K562 (cell line): ENCODE results near the gene RNPEP. TPM values are rescaled to one million over a fixed set of nuclear protein-coding genes. Genes with fewer than 3 reads are reported as not detected.

Experiments used
- ARID3A ChIP-seq: IDR thresholded peaks from 2 replicates; pipeline ENCODE4 v1.6.1; 2012; ENCODE audit warnings: low read depth, low read length, improper control_type of control experiment, borderline replicate concordance
- C11orf30 ChIP-seq: fragments of 450-650 bp; IDR thresholded peaks from 2 replicates; pipeline ENCODE4 v1.6.1; 2016; ENCODE audit warnings: low read depth, mild to moderate bottlenecking
- CAMTA2 ChIP-seq: fragments of 250-450 bp; sonication (Bioruptor Pico); conservative IDR thresholded peaks from 2 replicates; pipeline ENCODE4 v1.5.1; 2022
- ESRRB ChIP-seq: fragments of 250-450 bp; sonication (Bioruptor Pico); IDR thresholded peaks from 2 replicates; pipeline ENCODE4 v1.5.0; 2020; ENCODE audit warnings: mild to moderate bottlenecking, moderate library complexity, borderline replicate concordance
- GTF3C2 ChIP-seq: IDR thresholded peaks from 3 replicates; pipeline ENCODE4 v1.6.1; 2011; ENCODE audit warnings: borderline replicate concordance, mild to moderate bottlenecking, moderate library complexity; ENCODE audit not compliant: insufficient read length; ENCODE audit errors: extremely low read depth
- HLTF ChIP-seq: fragments of 450-650 bp; IDR thresholded peaks from 2 replicates; pipeline ENCODE4 v1.6.1; 2016
- KAT8 ChIP-seq: fragments of 450-650 bp; IDR thresholded peaks from 2 replicates; pipeline ENCODE4 v1.6.1; 2016; ENCODE audit warnings: low read depth, mild to moderate bottlenecking
- KLF16 ChIP-seq: IDR thresholded peaks from 2 replicates; pipeline ENCODE4 v1.6.1; 2016; ENCODE audit warnings: antibody characterized with exemption
- MIER1 ChIP-seq: fragments of 450-650 bp; IDR thresholded peaks from 2 replicates; pipeline ENCODE4 v1.6.1; 2016; ENCODE audit warnings: antibody characterized with exemption, mild to moderate bottlenecking, low read depth
- MTA3 ChIP-seq: fragments of 450-650 bp; formaldehyde crosslinking; IDR thresholded peaks from 2 replicates; pipeline ENCODE4 v1.6.1; 2017; ENCODE audit warnings: mild to moderate bottlenecking, borderline replicate concordance
- POLR2G ChIP-seq: fragments of 200-400 bp; formaldehyde crosslinking; IDR thresholded peaks from 2 replicates; pipeline ENCODE4 v1.6.1; 2017; ENCODE audit warnings: low read depth, mild to moderate bottlenecking, antibody characterized with exemption, low read length, moderate library complexity
- RBM14 ChIP-seq: fragments of 200-400 bp; formaldehyde crosslinking; IDR thresholded peaks from 2 replicates; pipeline ENCODE4 v1.6.1; 2018; ENCODE audit warnings: low read depth, mild to moderate bottlenecking, low read length, moderate library complexity, borderline replicate concordance; ENCODE audit not compliant: insufficient read depth
- RFX1 ChIP-seq: fragments of 450-650 bp; IDR thresholded peaks from 2 replicates; pipeline ENCODE4 v1.6.1; 2016; ENCODE audit warnings: mild to moderate bottlenecking, moderate library complexity
- SRSF7 ChIP-seq: fragments of 200-400 bp; formaldehyde crosslinking; optimal IDR thresholded peaks from 2 replicates; pipeline ENCODE3; 2017; ENCODE audit warnings: mild to moderate bottlenecking, low read depth, low read length
- TBP ChIP-seq: optimal IDR thresholded peaks from 2 replicates; pipeline ENCODE3; 2011; ENCODE audit warnings: low read depth, low read length, improper control_type of control experiment
- TRIM24 ChIP-seq, 2 experiments: fragments of 450-650 bp; IDR thresholded peaks; 2 replicates each; pipeline ENCODE4 v1.6.1; 2016
- polyA plus RNA-seq, 8 experiments: library from polyadenylated mRNA; depleted of rRNA in 4 of 8; stranded (reverse) in 5 of 8; unstranded in 3 of 8; fragments of >200 nt; fragmentation: Nextera tagmentation in 2 of 8; fragmentation: Illumina TruSeq in 1 of 8; extraction: Ambion mirVana in 2 of 8; extraction: Trizol in 1 of 8; gene quantifications; 2 replicates each; pipeline versions ENCODE4 v1.2.1 to v1.2.3, GENCODE V29; 2011 to 2014; ENCODE audit warnings: inconsistent platforms in 1 of 8, missing spikeins in 1 of 8
- total RNA-seq, 7 experiments: library from RNA; depleted of rRNA in 6 of 7; stranded (reverse); fragments of >200 nt in 6 of 7; fragmentation: Illumina TruSeq in 2 of 7; extraction: Trizol in 2 of 7; gene quantifications; 2 replicates each; pipeline versions ENCODE4 v1.2.1 to v1.2.3, GENCODE V29; 2011 to 2021; ENCODE audit warnings: low replicate concordance in 1 of 7
- TF ChIP-seq, protein P1 (sequence below): fragments of 250-450 bp; sonication (Bioruptor Pico); IDR thresholded peaks from 2 replicates; pipeline ENCODE4 v1.6.1; 2021; ENCODE audit warnings: mild to moderate bottlenecking
- TF ChIP-seq, protein P2 (sequence below): sonication (generic); formaldehyde crosslinking; IDR thresholded peaks from 2 replicates; pipeline ENCODE4 v1.8.0; 2022; ENCODE audit warnings: mild to moderate bottlenecking, low read depth, missing genetic modification reagents
- TF ChIP-seq, protein P3 (sequence below), 2 experiments: fragments of 450-650 bp; conservative IDR thresholded peaks; 2 replicates each; pipeline ENCODE4 v1.6.1; 2017; ENCODE audit warnings: mild to moderate bottlenecking in 2 of 2, moderate library complexity in 2 of 2

The RNPEP gene
- total and polyA plus RNA-seq, 9 of the 15 experiments (the other 6 are each of a cell fraction or from before 2014, with no cell fraction given), result 27.5 to 131 (median 63.4) TPM

- TF ChIP-seq GTF3C2 (no peak), RBM14 (no peak), TBP (peak; percentile 22), HLTF (no peak), ESRRB (no peak), RFX1 (no peak), TRIM24 (IDR thresholded peaks at IDR 0.05) (no peak), KAT8 (no peak), POLR2G (peak; percentile 64), C11orf30 (no peak), MTA3 (peak; percentile 33; the same call in 1 of the 2 replicates), ARID3A (no peak), CAMTA2 (CRISPR knock-in tag) (no peak), SRSF7 (no peak), KLF16 (no peak), MIER1 (no peak)
- TF ChIP-seq, protein P1, sequence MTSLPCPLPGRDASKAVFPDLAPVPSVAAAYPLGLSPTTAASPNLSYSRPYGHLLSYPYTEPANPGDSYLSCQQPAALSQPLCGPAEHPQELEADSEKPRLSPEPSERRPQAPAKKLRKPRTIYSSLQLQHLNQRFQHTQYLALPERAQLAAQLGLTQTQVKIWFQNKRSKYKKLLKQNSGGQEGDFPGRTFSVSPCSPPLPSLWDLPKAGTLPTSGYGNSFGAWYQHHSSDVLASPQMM (CRISPR knock-in tag), result no peak
- TF ChIP-seq, protein P2, sequence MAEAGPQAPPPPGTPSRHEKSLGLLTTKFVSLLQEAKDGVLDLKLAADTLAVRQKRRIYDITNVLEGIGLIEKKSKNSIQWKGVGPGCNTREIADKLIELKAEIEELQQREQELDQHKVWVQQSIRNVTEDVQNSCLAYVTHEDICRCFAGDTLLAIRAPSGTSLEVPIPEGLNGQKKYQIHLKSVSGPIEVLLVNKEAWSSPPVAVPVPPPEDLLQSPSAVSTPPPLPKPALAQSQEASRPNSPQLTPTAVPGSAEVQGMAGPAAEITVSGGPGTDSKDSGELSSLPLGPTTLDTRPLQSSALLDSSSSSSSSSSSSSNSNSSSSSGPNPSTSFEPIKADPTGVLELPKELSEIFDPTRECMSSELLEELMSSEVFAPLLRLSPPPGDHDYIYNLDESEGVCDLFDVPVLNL (CRISPR knock-in tag), result no peak
- TF ChIP-seq, protein P3, sequence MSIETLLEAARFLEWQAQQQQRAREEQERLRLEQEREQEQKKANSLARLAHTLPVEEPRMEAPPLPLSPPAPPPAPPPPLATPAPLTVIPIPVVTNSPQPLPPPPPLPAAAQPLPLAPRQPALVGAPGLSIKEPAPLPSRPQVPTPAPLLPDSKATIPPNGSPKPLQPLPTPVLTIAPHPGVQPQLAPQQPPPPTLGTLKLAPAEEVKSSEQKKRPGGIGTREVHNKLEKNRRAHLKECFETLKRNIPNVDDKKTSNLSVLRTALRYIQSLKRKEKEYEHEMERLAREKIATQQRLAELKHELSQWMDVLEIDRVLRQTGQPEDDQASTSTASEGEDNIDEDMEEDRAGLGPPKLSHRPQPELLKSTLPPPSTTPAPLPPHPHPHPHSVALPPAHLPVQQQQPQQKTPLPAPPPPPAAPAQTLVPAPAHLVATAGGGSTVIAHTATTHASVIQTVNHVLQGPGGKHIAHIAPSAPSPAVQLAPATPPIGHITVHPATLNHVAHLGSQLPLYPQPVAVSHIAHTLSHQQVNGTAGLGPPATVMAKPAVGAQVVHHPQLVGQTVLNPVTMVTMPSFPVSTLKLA (conservative IDR thresholded peaks at IDR 0.05), result no peak; a peak in 1 of 4 replicates
Observed at GRCh38 chr1:201946224-201946908, 36.1 kb upstream of the RNPEP start, which contains the start of gene LMOD1 (continued).
